ENCODE results near the gene GALNT9.
A peak's percentile ranks its signal among the peaks of the same experiment; 100 is the strongest.

GALNT9 gene

DNA sequence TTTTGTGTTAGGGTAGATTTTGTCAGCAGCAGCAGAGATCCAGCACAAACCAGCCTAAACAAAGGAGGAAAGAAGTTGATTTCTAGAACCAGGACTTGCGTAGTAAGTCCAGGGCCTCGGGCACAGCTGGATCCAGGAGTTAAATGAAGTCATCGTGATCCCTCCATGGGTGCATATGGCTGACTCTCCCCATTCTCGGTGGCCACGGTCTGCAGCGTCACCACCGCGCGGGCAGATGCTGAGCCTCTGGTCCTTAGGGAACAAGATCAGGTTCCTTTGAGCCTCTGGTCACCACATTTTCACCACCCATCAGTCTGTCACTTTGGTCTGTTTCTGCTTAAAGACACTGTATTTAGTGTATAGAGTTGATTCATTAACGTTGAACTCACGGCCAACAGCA is 14.8 kb upstream of the GALNT9 start:
- no peak for DNase-seq

DNA sequence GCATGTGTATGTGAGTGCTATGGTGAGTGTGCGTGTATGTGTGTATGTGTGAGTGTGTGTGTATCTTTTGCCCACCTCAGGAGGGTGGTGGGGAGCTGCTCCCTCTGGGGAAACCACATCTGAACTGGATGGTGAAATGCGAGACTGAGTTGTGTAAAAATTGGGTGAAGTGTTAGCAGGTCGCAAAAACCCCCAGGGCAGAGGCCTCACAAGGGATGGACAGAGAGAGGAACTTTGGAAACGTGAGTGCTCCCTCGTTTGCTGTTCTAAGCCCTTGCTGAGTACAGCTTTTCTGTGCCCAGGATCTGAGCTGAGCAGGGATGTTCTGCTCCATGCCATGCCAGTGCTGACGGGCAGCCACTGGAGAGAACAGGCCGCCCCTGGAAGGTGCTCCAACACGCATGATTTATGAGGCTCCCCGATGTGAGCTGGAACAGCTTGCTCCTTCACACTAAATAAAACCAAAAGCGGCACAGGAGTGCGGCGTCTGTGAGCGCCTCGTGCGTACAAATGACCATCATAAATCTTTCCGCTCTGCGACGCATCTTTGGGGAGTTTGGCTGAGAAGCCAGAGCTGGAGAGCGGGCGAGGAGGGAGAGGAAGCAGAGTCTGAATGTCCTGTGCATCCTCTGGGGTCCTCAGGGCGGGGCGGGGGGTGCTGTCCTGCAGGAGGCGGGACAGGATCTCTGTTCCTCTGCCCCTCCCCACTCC is 14.1 kb upstream of the GALNT9 start:
- no peak for DNase-seq

GRCh38 chr12:132342251-132343227 is 13.2 kb upstream of the GALNT9 start:
- DNase-seq = peak; percentile 86

GRCh38 chr12:132341318-132342050 is 12.1 kb upstream of the GALNT9 start:
- DNase-seq = no peak

GRCh38 chr12:132340266-132341035 is 11.1 kb upstream of the GALNT9 start:
- no peak for DNase-seq

DNA sequence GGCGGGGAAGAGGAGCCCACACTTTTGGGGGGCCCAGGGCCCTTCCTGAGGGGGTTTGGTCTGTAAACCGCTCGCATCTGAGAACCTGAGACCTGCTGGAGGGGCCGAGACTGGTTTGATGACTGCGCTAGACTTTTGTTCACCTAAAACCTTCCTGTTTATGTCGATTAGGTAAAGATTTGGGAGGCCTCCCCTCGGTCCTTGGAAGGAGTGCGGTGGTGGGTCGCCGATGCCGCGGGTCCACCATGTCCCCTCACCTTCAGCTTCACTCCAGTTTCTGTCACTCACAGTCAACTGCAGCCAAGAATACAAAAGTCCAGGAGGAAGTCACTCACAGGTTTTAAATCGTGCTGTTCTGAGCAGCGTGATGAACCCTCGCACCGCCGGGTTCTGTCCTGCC is 10.5 kb upstream of the GALNT9 start:
- DNase-seq = no peak

GRCh38 chr12:132338781-132339180 is 9.4 kb upstream of the GALNT9 start:
- no peak for DNase-seq

DNA sequence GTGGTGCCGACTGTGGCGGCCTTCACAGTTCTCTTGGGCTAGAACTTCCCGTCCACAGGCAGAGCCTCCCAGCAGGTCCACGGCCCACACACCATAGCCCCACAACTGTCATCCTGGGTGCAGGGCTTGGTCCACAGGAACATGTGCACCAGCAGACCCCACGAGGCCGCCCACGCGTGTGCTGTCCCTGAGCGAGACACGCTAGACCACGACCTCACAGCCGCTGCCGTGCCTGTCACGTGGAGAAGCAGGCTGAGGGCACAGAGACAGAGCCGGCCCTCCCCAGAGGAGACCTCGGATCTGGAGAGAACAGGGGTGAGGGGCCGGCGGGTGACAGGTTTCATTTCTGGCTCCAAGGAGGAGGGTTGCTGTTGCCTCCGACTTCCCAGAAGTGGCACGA is 8.9 kb upstream of the GALNT9 start:
- DNase-seq = no peak

- no peak for DNase-seq
Observed at GRCh38 chr12:132337557-132337956, 8.2 kb upstream of the GALNT9 start.

GRCh38 chr12:132336451-132337413 is 7.3 kb upstream of the GALNT9 start:
- DNase-seq = no peak

DNA sequence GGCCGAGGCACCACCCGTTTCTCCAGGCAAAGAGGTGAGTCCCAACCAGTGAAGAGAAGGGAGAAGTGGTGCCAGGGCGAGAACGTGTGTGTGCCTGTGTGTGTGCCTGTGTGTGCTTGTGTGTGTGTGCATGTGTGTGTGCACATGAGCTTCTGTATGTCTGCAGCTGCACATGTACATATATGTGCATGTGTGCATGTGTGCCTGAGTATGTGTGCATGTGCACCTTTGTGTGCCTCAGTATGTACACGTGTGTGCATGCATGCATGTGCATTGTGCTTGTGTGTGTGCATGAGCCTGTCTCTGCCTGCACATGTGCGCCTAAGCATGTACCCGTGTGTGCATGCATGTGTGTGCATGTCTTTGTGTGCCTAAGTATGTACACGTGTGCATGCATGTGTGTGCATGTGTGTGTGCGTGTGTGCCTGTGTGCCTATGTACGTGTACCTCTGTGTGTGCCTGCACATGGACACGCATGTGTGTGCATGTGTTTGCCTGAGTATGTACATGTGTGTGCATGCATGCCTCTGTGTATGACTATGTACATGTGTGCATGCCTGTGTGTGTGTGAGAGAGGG is 5.9 kb upstream of the GALNT9 start:
- no peak for DNase-seq

DNA sequence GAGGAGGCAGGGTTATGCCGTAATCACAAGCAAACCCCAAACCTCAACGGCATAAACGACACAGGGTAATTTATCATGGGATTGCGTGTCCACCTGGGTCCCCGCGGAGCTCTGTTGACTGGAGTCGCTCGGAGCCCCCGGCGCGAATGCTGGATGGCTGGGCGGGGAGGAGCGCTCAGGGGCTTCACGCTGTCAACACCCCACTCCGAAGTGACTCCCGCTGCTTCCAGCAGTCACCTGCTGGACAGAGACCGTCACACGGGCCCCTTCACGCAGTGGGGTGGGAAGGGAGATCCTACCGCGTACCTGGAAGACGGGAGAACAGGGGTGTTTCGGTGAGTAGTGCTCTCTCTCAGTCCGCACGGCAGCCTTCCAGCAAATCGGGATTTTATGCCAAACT is 4.4 kb upstream of the GALNT9 start:
- no peak for DNase-seq

DNA sequence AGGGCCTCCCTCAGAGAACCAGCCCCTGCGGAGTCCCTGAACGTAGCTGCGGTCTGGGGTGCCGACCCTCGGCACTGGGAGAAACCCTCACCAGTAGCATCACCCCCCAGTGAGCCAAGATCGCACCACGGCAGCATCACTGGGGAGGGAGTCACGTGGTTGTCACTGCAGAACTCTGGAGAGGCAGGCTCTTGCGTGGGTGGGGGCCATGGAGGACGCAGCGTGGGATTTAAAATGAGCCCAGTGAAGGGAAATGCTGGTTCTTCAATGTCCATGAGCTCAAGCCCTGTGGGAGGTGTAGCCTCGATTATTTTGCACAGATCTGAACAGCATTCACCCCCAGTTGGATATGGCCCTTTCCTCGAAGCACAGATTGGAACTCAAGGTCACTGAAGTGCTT is 3.9 kb upstream of the GALNT9 start:
- DNase-seq = no peak

DNA sequence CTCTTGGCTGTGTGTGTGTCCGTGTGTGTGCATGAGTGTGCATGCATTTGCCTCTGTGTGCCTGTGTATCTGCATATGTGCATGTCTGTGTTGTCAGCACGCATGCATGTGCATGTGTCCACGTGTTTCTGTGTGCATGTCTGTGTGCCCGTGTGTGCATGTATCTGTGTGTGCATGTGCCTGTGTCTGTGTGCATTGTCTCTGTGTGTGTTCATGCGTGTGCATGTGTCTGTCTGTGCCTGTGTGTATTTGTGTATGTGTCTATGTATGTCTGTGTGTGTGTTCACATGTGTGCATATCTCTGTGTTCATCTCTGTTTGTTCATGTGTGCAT is 1.1 kb upstream of the GALNT9 start:
- no peak for DNase-seq

GRCh38 chr12:132329720-132330548 is 545 bp upstream of the GALNT9 start:
- no peak for DNase-seq

GRCh38 chr12:132328282-132329029 is 933 bp downstream of the GALNT9 start:
- DNase-seq = no peak

DNA sequence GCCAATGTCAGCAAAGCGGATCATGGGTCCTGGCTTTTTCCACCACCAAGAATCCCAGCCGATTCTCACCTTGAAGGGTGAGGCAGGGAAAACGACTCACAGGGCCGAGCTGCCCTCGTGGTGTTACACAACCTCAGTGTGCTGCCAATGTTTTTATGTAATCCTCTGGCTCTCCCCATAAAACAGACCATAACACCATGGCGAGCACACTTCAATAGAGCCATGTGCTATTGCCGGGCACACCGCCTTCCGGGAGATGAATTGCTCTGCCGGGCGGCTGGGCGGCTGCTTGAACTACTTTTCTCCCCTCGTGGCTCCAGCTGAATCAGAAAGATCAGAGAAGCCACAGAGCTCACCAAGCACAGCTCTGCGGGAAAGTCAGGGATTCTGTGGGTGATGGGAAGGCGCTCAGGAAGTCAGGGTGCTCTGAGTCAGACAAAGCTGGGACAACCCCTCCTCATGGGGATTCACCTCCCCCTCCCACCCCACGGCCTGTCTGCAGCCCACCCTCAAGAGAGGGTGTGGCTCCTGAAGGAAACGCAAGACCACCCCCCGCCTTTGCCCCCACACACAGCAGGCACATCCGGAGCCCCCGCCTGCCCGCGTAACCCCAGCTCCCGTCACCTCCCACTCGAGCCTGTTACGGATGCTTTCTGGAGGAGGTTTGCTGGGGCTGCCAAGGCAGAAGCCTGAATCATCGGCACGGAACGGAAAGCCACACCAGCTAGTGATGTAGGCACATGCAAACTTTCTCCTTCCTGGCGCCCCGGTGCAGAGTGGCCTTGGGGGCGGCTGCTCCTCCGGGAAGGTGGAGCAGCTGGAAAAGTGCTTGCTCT is 1.8 kb downstream of the GALNT9 start:
- DNase-seq = peak; percentile 66

- DNase-seq = no peak
Observed at GRCh38 chr12:132326646-132327045, 2.7 kb downstream of the GALNT9 start.

GRCh38 chr12:132325733-132326130 is 3.7 kb downstream of the GALNT9 start:
- no peak for DNase-seq

All from GDM1 (cell line).